ENCODE data around the gene CT83. TPM values are rescaled to one million over a fixed set of nuclear protein-coding genes. Genes with fewer than 3 reads are reported as not detected.

CT83 gene
- total and polyA plus RNA-seq, 2 of the 4 experiments (the other 2 are of a cell fraction), result not detected

GRCh38 chrX:116480059-116480458 lies 17.3 kb upstream of the CT83 start:
- ATAC-seq (ENCODE audit: low read depth) (no peak), DNase-seq (no peak)
- no peak for TF ChIP-seq ELK1 (IDR thresholded peaks at IDR 0.05; ENCODE audit: borderline replicate concordance, low read depth, low read length)
- TF ChIP-seq MAFK (IDR thresholded peaks at IDR 0.05; ENCODE audit: low read depth, low read length), result peak; percentile 83
- dilution Hi-C loops (cut with HindIII; ENCODE audit: low sequenced_read_pairs, unreplicated experiment), result no loop called here
- intact Hi-C loops (cut with micrococcal nuclease), result no loop called here
- no peak overlapping the region for H2AFZ ChIP-seq (replicated peaks; ENCODE audit: low read length, poor library complexity)
- ChIA-PET CTCF (interaction anchor here (0.6 kb wide), 1 partner anchor 1889 kb away, joined by 8 read pairs; no protein-coding TSS in a partner anchor), POLR2A (ENCODE audit: unreplicated experiment) (no interaction called here)
- H2BK15ac ChIP-seq (ENCODE audit: low read depth, low read length), result no peak overlapping the region
- H2BK20ac ChIP-seq (ENCODE audit: low read depth, low read length), result no peak overlapping the region
- no peak overlapping the region for H3K23ac ChIP-seq (ENCODE audit: low read depth, low read length)
- no peaks in the 10 kb centered on the region for H3K79me1 ChIP-seq (ENCODE audit: low read depth in 1 of 2, low read length in 2 of 2)
- no peak overlapping the region for H4K91ac ChIP-seq (ENCODE audit: insufficient read depth, low read depth, low read length)
- no peak overlapping the region for H3K14ac ChIP-seq (replicated peaks; ENCODE audit: low read depth, low read length)
- no peak overlapping the region for H3K27ac ChIP-seq (ENCODE audit: insufficient read depth, low read length)
- no peaks in the 10 kb centered on the region for H3K36me3 ChIP-seq (ENCODE audit: control insufficient read depth, insufficient read depth, low read length)
- H2AK9ac ChIP-seq (replicated peaks; ENCODE audit: low read depth, low read length, poor library complexity), result no peak overlapping the region
- H3K56ac ChIP-seq (ENCODE audit: extremely low read depth, insufficient read depth, low read length), result no peak overlapping the region
- H2BK5ac ChIP-seq (ENCODE audit: low read depth, low read length, poor library complexity, severe bottlenecking), result no peak overlapping the region
- H4K8ac ChIP-seq (ENCODE audit: low read depth in 2 of 2, low read length in 2 of 2), result no peak overlapping the region
- no TSS peak for BruUV-seq (replicated peaks)
- no peak overlapping the region for H3K9ac ChIP-seq (ENCODE audit: low read depth, low read length)
- no peaks in the 10 kb centered on the region for H3K27me3 ChIP-seq (ENCODE audit: control insufficient read depth, insufficient read depth, low read length)
- WGBS, 2 experiments (ENCODE audit: extremely low coverage in 2 of 2, insufficient read length in 1 of 2), result no CpG with 5 or more reads among the region's 2 CpGs
- H3K4me2 ChIP-seq (ENCODE audit: low read depth, low read length), result no peak overlapping the region
- no peak overlapping the region for H2AK5ac ChIP-seq (ENCODE audit: low read depth, low read length)
- H3K4me3 ChIP-seq (ENCODE audit: insufficient read depth, low read depth, low read length), result no peak overlapping the region
- H3K4me1 ChIP-seq (ENCODE audit: control insufficient read depth, insufficient read depth, low read length), result no peaks in the 10 kb centered on the region
- H2BK120ac ChIP-seq (ENCODE audit: low read depth, low read length), result no peak overlapping the region
- H3K18ac ChIP-seq (ENCODE audit: low read depth, low read length), result no peak overlapping the region
- H3K4ac ChIP-seq (ENCODE audit: low read depth, low read length), result no peak overlapping the region
- no peaks in the 10 kb centered on the region for H4K20me1 ChIP-seq (ENCODE audit: insufficient read depth, low read length)
- H3K9me1 ChIP-seq (ENCODE audit: insufficient read depth, low read length), result no peaks in the 10 kb centered on the region
- no peak overlapping the region for H4K5ac ChIP-seq (ENCODE audit: low read depth, low read length)
- in situ Hi-C loops (cut with MboI; ENCODE audit: low sequenced_read_pairs), result no loop called here
- H3K9me3 ChIP-seq (ENCODE audit: control insufficient read depth, insufficient read depth, low read length), result no peaks in the 10 kb centered on the region
